ENCODE data around the gene SPATA6L.

GRCh38 chr9:4691795-4692194 lies 25.5 kb upstream of the SPATA6L start:
- TF ChIP-seq, protein P1, sequence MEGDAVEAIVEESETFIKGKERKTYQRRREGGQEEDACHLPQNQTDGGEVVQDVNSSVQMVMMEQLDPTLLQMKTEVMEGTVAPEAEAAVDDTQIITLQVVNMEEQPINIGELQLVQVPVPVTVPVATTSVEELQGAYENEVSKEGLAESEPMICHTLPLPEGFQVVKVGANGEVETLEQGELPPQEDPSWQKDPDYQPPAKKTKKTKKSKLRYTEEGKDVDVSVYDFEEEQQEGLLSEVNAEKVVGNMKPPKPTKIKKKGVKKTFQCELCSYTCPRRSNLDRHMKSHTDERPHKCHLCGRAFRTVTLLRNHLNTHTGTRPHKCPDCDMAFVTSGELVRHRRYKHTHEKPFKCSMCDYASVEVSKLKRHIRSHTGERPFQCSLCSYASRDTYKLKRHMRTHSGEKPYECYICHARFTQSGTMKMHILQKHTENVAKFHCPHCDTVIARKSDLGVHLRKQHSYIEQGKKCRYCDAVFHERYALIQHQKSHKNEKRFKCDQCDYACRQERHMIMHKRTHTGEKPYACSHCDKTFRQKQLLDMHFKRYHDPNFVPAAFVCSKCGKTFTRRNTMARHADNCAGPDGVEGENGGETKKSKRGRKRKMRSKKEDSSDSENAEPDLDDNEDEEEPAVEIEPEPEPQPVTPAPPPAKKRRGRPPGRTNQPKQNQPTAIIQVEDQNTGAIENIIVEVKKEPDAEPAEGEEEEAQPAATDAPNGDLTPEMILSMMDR (IDR thresholded peaks at IDR 0.05; ENCODE audit: insufficient read depth, low read length, poor library complexity, severe bottlenecking): no peak
- TF ChIP-seq EZH2phosphoT487 (conservative IDR thresholded peaks at IDR 0.05; ENCODE audit: low read length): no peak

All from SU-DHL-6 (cell line).